Hepatocyte (in vitro differentiated cells): ENCODE measurements around the gene PLCL1. TPM values are rescaled to one million over a fixed set of nuclear protein-coding genes. Genes with fewer than 3 reads are reported as not detected.

Source experiments
- DNase-seq: peaks from one replicate; pipeline ENCODE4 v3.0.0-alpha.2; 2016; ENCODE audit warnings: low spot score
- H2AFZ ChIP-seq: fragments of 200-600 bp; sonication (generic); 2 replicates; pipeline ENCODE4 v1.6.0; 2016; ENCODE audit warnings: antibody characterized with exemption, mild to moderate bottlenecking
- H3K27ac ChIP-seq: fragments of 200-600 bp; sonication (generic); 2 replicates; pipeline ENCODE4 v1.5.1; 2016; ENCODE audit warnings: mild to moderate bottlenecking
- H3K27me3 ChIP-seq: fragments of 200-600 bp; sonication (generic); 2 replicates; pipeline ENCODE4 v1.6.1; 2016
- H3K36me3 ChIP-seq: fragments of 200-600 bp; sonication (generic); replicated peaks from 2 replicates; pipeline ENCODE4 v1.5.1; 2016; ENCODE audit warnings: low read depth; ENCODE audit not compliant: insufficient read depth
- H3K4me1 ChIP-seq: fragments of 200-600 bp; sonication (generic); 2 replicates; pipeline ENCODE4 v1.5.1; 2016; ENCODE audit warnings: mild to moderate bottlenecking, moderate library complexity; ENCODE audit not compliant: insufficient read depth
- H3K4me2 ChIP-seq: fragments of 200-600 bp; sonication (generic); 2 replicates; pipeline ENCODE4 v1.6.0; 2016
- H3K4me3 ChIP-seq: fragments of 200-600 bp; sonication (generic); 2 replicates; pipeline ENCODE4 v1.5.1; 2016; ENCODE audit warnings: mild to moderate bottlenecking
- H3K79me2 ChIP-seq: fragments of 200-600 bp; sonication (generic); 2 replicates; pipeline ENCODE4 v1.6.0; 2017; ENCODE audit warnings: mild to moderate bottlenecking
- H3K9me2 ChIP-seq: fragments of 200-600 bp; sonication (generic); replicated peaks from 2 replicates; pipeline ENCODE4 v1.6.0; 2017; ENCODE audit warnings: mild to moderate bottlenecking; ENCODE audit not compliant: insufficient read depth
- H3K9me3 ChIP-seq: fragments of 200-600 bp; sonication (generic); 2 replicates; pipeline ENCODE4 v1.5.1; 2016; ENCODE audit warnings: low read depth, mild to moderate bottlenecking
- H4K20me1 ChIP-seq: fragments of 200-600 bp; sonication (generic); 2 replicates; pipeline ENCODE4 v1.6.0; 2016; ENCODE audit warnings: mild to moderate bottlenecking; ENCODE audit not compliant: insufficient read depth, poor library complexity, severe bottlenecking
- CTCF ChIP-seq: fragments of 200-600 bp; sonication (generic); IDR thresholded peaks from 2 replicates; pipeline ENCODE4 v1.5.1; 2016; ENCODE audit warnings: antibody characterized with exemption, mild to moderate bottlenecking; ENCODE audit not compliant: poor library complexity
- EZH2 ChIP-seq: fragments of 200-600 bp; sonication (generic); IDR thresholded peaks from 2 replicates; pipeline ENCODE4 v1.6.1; 2016; ENCODE audit warnings: antibody characterized with exemption, mild to moderate bottlenecking, borderline replicate concordance
- EZH2phosphoT487 ChIP-seq: fragments of 200-600 bp; sonication (generic); IDR thresholded peaks from one replicate; pipeline ENCODE4 v1.6.1; 2018; ENCODE audit warnings: antibody characterized with exemption, mild to moderate bottlenecking, low read depth, moderate library complexity; ENCODE audit not compliant: unreplicated experiment, severe bottlenecking
- WGBS: methylation state at CpG from one replicate; pipeline ENCODE4 v1.1.6; 2016; ENCODE audit warnings: low lambda C conversion rate; ENCODE audit errors: missing lambda C conversion rate; 5-methylcytosine and 5-hydroxymethylcytosine counted together
- polyA plus RNA-seq: library from polyadenylated mRNA; unstranded; fragments of >200 nt; fragmentation: Nextera tagmentation; extraction: Ambion mirVana; gene quantifications from 2 replicates; pipeline ENCODE4 v1.2.1, GENCODE V29; 2016
- total RNA-seq: library from RNA; depleted of rRNA; stranded (reverse); fragments of >200 nt; gene quantifications from 2 replicates; pipeline ENCODE4 v1.2.3, GENCODE V29; 2014

The PLCL1 gene
- total and polyA plus RNA-seq, 2 experiments from 2014 or later, result 0.37 to 2.4 TPM

- H3K9me3 ChIP-seq, result no peaks in the 10 kb centered on the region
- H3K36me3 ChIP-seq, result no peaks in the 10 kb centered on the region
- H3K27me3 ChIP-seq, result no peaks in the 10 kb centered on the region
- H3K4me1 ChIP-seq, result no peaks in the 10 kb centered on the region
- no peak overlapping the region for H3K4me2 ChIP-seq
- H3K79me2 ChIP-seq, result no peaks in the 10 kb centered on the region
- 67% methylated on average over 2 of the region's 2 CpGs for WGBS
- no peak for TF ChIP-seq EZH2
- TF ChIP-seq CTCF, result no peak
- no peak for TF ChIP-seq EZH2phosphoT487
- no peak for DNase-seq
- no peaks in the 10 kb centered on the region for H3K9me2 ChIP-seq
- no peak overlapping the region for H3K27ac ChIP-seq
- H4K20me1 ChIP-seq, result no peaks in the 10 kb centered on the region
- no peak overlapping the region for H3K4me3 ChIP-seq
- H2AFZ ChIP-seq, result no peak overlapping the region
Measured at GRCh38 chr2:198040835-198041234, 236.4 kb downstream of the PLCL1 start.

GRCh38 chr2:198042189-198042588, 237.8 kb downstream of the PLCL1 start:
- WGBS, result 61% methylated on average over 1 of the region's 1 CpG
- no peaks in the 10 kb centered on the region for H3K4me1 ChIP-seq
- H3K4me3 ChIP-seq, result no peak overlapping the region
- H2AFZ ChIP-seq, result no peak overlapping the region
- DNase-seq, result no peak
- H3K27me3 ChIP-seq, result no peaks in the 10 kb centered on the region
- H3K4me2 ChIP-seq, result no peak overlapping the region
- H3K79me2 ChIP-seq, result no peaks in the 10 kb centered on the region
- no peaks in the 10 kb centered on the region for H3K36me3 ChIP-seq
- no peaks in the 10 kb centered on the region for H3K9me3 ChIP-seq
- no peaks in the 10 kb centered on the region for H4K20me1 ChIP-seq
- no peak for TF ChIP-seq EZH2phosphoT487
- TF ChIP-seq EZH2, result no peak
- H3K27ac ChIP-seq, result no peak overlapping the region
- no peaks in the 10 kb centered on the region for H3K9me2 ChIP-seq

- Histone ChIP-seq H3K4me3 (no peak overlapping the region), H3K27me3 (no peaks in the 10 kb centered on the region), H3K79me2 (no peaks in the 10 kb centered on the region), H3K27ac (no peak overlapping the region), H3K9me2 (no peaks in the 10 kb centered on the region), H3K4me1 (no peaks in the 10 kb centered on the region), H3K36me3 (no peaks in the 10 kb centered on the region), H3K4me2 (no peak overlapping the region), H2AFZ (no peak overlapping the region), H4K20me1 (no peaks in the 10 kb centered on the region), H3K9me3 (no peaks in the 10 kb centered on the region)
- TF ChIP-seq CTCF (no peak), EZH2 (no peak), EZH2phosphoT487 (no peak)
- 62% methylated on average over 2 of the region's 2 CpGs for WGBS
- no peak for DNase-seq
Measured at GRCh38 chr2:198044777-198045176, 240.4 kb downstream of the PLCL1 start.

- Histone ChIP-seq H3K79me2 (no peaks in the 10 kb centered on the region), H3K9me3 (no peaks in the 10 kb centered on the region)
- DNase-seq, result no peak
Measured at GRCh38 chr2:198045227-198045626, 240.8 kb downstream of the PLCL1 start.

More at GRCh38 chr2:198045227-198045626, 240.8 kb downstream of the PLCL1 start:
- no peaks in the 10 kb centered on the region for H3K27me3 ChIP-seq
- no peak overlapping the region for H3K4me2 ChIP-seq
- TF ChIP-seq EZH2phosphoT487 (no peak), CTCF (no peak), EZH2 (no peak)
- no peaks in the 10 kb centered on the region for H4K20me1 ChIP-seq
- no peak overlapping the region for H3K27ac ChIP-seq
- no peaks in the 10 kb centered on the region for H3K36me3 ChIP-seq
- no peak overlapping the region for H2AFZ ChIP-seq
- H3K4me1 ChIP-seq, result no peaks in the 10 kb centered on the region
- no peak overlapping the region for H3K4me3 ChIP-seq
- H3K9me2 ChIP-seq, result no peaks in the 10 kb centered on the region
